ENCODE results near the gene LENG8. TPM values are rescaled to one million over a fixed set of nuclear protein-coding genes. Genes with fewer than 3 reads are reported as not detected.

LENG8 gene
- total and polyA plus RNA-seq, 10 of the 15 experiments (the other 5 are each of a cell fraction or from before 2014, with no cell fraction given) = 2.3 to 145 (median 34.4) TPM

DNA sequence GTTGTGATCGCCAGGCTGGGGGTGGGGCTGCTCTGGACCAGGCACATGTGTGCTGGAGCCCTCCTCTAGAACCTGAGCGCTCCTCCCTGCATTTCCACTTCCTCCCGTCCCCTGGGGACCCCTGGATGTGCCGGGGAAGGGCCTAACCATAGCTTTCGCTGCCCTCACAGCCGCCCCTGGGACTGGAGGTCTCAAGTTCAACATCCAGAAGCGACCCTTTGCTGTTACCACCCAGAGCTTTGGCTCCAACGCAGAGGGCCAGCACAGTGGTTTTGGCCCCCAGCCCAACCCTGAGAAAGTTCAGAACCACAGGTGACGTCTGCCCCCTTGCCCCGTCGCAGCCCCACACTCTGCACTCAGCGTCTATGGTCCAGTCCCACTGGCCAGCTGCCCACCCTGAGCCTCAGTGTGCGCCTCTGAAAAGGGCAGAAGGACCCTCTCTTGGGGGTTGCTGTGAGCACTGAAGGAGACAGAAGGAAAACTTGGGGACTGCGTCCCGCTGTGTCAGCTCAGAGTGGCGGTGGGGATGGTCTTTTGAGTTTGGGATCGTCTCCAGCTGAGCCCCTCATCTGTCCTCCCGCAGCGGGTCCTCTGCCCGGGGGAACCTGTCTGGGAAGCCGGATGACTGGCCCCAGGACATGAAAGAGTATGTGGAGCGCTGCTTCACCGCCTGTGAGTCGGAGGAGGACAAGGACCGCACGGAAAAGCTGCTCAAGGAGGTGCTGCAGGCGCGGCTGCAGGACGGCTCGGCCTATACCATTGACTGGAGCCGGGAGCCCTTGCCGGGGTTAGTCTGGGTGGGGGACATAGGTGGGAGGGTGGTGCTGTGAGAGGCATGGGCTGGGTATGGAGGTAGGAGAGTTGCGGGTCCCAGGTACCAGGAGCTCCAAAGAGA lies 6.0 kb downstream of the LENG8 start:
- WGBS (ENCODE audit: insufficient coverage, insufficient replicate concordance, low lambda C conversion rate, missing lambda C conversion rate) = 95% methylated on average over 32 of the region's 33 CpGs
- TF ChIP-seq HDAC2 (IDR thresholded peaks at IDR 0.05) (no peak), STAT1 (conservative IDR thresholded peaks at IDR 0.05) (no peak), POLR2AphosphoS5 (IDR thresholded peaks at IDR 0.05; ENCODE audit: low read length) (peak; percentile 16; the same call in 1 of the 2 replicates)
- intact Hi-C loops (cut with micrococcal nuclease; ENCODE audit: unreplicated experiment) = no loop called here
- SMC1A ChIA-PET (ENCODE audit: uncharacterized antibody, unreplicated experiment) = no interaction called here
- no TSS peak for BruUV-seq (replicated peaks)
- H2AFZ ChIP-seq (ENCODE audit: control insufficient read depth, low read depth, low read length) = no peak overlapping the region
- no peaks in the 10 kb centered on the region for H3K4me1 ChIP-seq (ENCODE audit: control insufficient read depth, insufficient read depth, low read length)
- POLR2A ChIA-PET = interaction anchor here (0.6 kb wide), 1 partner anchor 66 kb away, joined by 6 read pairs; no protein-coding TSS in a partner anchor
- H3K9ac ChIP-seq (ENCODE audit: control insufficient read depth, insufficient read depth, low read length) = no peak overlapping the region
- peaks cover 24% of the 10 kb centered on the region for H3K79me2 ChIP-seq (ENCODE audit: control insufficient read depth, insufficient read depth, low read length)
- ATAC-seq (no peak), DNase-seq (ENCODE audit: low read depth, low spot score) (no peak), FAIRE-seq (no peak)
- H3K9me3 ChIP-seq (replicated peaks; ENCODE audit: control insufficient read depth, insufficient read depth, low read length) = no peaks in the 10 kb centered on the region
- in situ Hi-C loops (cut with MboI) = no loop called here
- RAD21 ChIA-PET (ENCODE audit: unreplicated experiment) = interaction anchor here (0.5 kb wide), 1 partner anchor 26 kb away, joined by 4 read pairs; no protein-coding TSS in a partner anchor
- no peaks in the 10 kb centered on the region for H3K27me3 ChIP-seq (replicated peaks in 1 of 2; ENCODE audit: control insufficient read depth in 2 of 2, insufficient read depth in 2 of 2, low read length in 1 of 2)
- H3K4me3 ChIP-seq = no peak overlapping the region
- H3K27ac ChIP-seq (ENCODE audit: control insufficient read depth, insufficient read depth) = no peak overlapping the region
- H4K20me1 ChIP-seq (ENCODE audit: control insufficient read depth, insufficient read depth) = peaks cover 1% of the 10 kb centered on the region
- CTCF ChIA-PET = no interaction called here
- no peak overlapping the region for H3K4me2 ChIP-seq (ENCODE audit: control insufficient read depth, insufficient read depth)
- H3K36me3 ChIP-seq (ENCODE audit: control insufficient read depth in 2 of 2, insufficient read depth in 2 of 2, low read length in 1 of 2) = peaks cover 26 to 68% of the 10 kb centered on the region in 2 experiments

DNA sequence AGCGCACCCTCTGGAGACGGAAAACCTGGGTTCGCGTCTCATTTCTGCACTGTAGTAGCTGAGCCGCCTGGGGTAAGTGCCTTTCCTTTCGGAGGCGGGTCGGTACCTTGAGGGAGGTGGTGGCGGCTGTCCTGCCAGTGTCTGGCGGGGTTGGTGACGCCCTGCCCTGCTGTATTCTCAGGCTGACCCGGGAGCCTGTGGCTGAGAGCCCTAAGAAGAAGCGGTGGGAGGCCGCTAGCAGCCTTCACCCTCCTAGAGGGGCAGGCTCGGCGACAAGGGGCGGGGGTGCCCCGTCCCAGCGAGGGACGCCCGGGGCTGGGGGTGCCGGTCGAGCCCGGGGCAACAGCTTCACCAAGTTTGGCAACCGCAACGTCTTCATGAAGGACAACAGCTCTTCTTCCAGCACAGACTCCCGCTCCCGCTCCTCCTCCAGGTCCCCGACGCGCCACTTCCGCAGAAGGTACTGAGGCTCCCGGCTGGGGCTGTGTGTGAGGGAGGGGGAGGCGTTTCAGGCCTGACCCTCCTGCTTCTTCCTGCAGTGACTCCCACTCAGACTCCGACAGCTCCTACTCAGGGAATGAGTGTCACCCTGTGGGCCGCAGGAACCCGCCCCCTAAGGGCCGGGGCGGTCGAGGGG lies 6.9 kb downstream of the LENG8 start:
- FAIRE-seq = no peak
- no peak overlapping the region for H3K4me3 ChIP-seq
- POLR2A ChIA-PET = no interaction called here

More for the DNA sequence above, 6.9 kb downstream of the LENG8 start:
- TF ChIP-seq POLR2A (IDR thresholded peaks at IDR 0.05; ENCODE audit: low read depth, low read length) (peak; percentile 3; the same call in 1 of the 2 replicates), MEF2B (IDR thresholded peaks at IDR 0.05; ENCODE audit: partially characterized antibody, poor library complexity, severe bottlenecking) (no peak), POLR2AphosphoS5 (IDR thresholded peaks at IDR 0.05; ENCODE audit: low read length) (peak; percentile 24; the same call in 1 of the 2 replicates)
- ChIA-PET SMC1A (ENCODE audit: uncharacterized antibody, unreplicated experiment) (no interaction called here), CTCF (no interaction called here), RAD21 (ENCODE audit: unreplicated experiment) (no interaction called here)
- no peaks in the 10 kb centered on the region for H3K27me3 ChIP-seq (replicated peaks in 1 of 2; ENCODE audit: control insufficient read depth in 2 of 2, insufficient read depth in 2 of 2, low read length in 1 of 2)
- H3K36me3 ChIP-seq (ENCODE audit: control insufficient read depth in 2 of 2, insufficient read depth in 2 of 2, low read length in 1 of 2) = peaks cover 25 to 73% of the 10 kb centered on the region in 2 experiments
- peaks cover 15% of the 10 kb centered on the region for H3K79me2 ChIP-seq (ENCODE audit: control insufficient read depth, insufficient read depth, low read length)
- 97% methylated on average over 37 of the region's 40 CpGs for WGBS (ENCODE audit: insufficient coverage, insufficient replicate concordance, low lambda C conversion rate, missing lambda C conversion rate)
- no peak overlapping the region for H3K9ac ChIP-seq (ENCODE audit: control insufficient read depth, insufficient read depth, low read length)
- H3K27ac ChIP-seq (ENCODE audit: control insufficient read depth, insufficient read depth) = no peak overlapping the region
- ATAC-seq (no peak), DNase-seq (ENCODE audit: low read depth, low spot score) (no peak)
- intact Hi-C loops (cut with micrococcal nuclease; ENCODE audit: unreplicated experiment) (no loop called here), in situ Hi-C loops (cut with MboI) (no loop called here)
- BruUV-seq (replicated peaks) = TSS peak; percentile 3
- no peak overlapping the region for H3K4me2 ChIP-seq (ENCODE audit: control insufficient read depth, insufficient read depth)
- H3K4me1 ChIP-seq (ENCODE audit: control insufficient read depth, insufficient read depth, low read length) = no peaks in the 10 kb centered on the region
- H3K9me3 ChIP-seq (replicated peaks; ENCODE audit: control insufficient read depth, insufficient read depth, low read length) = no peaks in the 10 kb centered on the region
- H4K20me1 ChIP-seq (ENCODE audit: control insufficient read depth, insufficient read depth) = no peaks in the 10 kb centered on the region; the same call in 1 of the 2 replicates
- no peak overlapping the region for H2AFZ ChIP-seq (ENCODE audit: control insufficient read depth, low read depth, low read length)

Data from GM12878 (cell line).